ENCODE measurements around the gene MEIS2. TPM values are rescaled to one million over a fixed set of nuclear protein-coding genes. Genes with fewer than 3 reads are reported as not detected.

MEIS2 gene
- total and polyA plus RNA-seq, 8 donors, result 9.1 to 30.5 (median 14.8) TPM

DNA sequence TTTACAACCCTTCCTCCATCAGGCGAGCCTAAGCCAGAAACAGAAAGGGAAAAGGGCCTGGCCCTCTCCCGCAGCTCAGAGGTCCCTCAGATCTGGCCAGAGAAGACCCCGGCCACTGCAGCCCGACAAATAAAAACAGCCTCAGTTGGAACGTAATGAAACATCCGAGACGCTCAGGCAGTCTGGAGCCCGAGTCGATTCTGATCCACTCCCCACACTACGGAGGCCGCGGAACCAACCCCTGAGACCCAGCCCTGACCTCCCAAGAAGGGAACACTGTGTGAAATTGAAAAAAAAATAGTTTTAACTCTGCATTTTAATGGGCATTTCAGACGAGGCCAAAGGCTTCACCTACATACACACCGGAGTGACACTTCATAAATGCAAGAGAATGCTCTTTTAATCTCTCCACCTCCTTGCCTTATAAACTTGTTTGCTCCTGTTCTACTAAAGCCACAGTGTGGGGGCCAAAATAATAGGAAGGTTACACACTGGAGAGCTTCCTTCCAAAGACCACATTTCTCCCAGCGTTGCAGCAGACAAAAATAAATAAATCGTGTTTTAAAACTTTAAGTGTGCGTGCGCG is 3.7 kb downstream of the MEIS2 start:
- Histone ChIP-seq H3K4me1 (no peaks in the 10 kb centered on the region), H3K27ac (peak overlapping the region in 3 of 4 donors; percentile 77 to 98 (median 96)), H3K36me3 (no peaks in the 10 kb centered on the region), H3K4me3 (peak overlapping the region; percentile 3 to 71 (median 68)), H3K9me3 (no peaks in the 10 kb centered on the region), H3K27me3 (no peaks in the 10 kb centered on the region)
- DNase-seq (no peak), FAIRE-seq (no peak), ATAC-seq (no peak)
- 48 to 57% methylated on average over 19 of the region's 19 CpGs for WGBS, 2 donors
- TF ChIP-seq, protein P1, sequence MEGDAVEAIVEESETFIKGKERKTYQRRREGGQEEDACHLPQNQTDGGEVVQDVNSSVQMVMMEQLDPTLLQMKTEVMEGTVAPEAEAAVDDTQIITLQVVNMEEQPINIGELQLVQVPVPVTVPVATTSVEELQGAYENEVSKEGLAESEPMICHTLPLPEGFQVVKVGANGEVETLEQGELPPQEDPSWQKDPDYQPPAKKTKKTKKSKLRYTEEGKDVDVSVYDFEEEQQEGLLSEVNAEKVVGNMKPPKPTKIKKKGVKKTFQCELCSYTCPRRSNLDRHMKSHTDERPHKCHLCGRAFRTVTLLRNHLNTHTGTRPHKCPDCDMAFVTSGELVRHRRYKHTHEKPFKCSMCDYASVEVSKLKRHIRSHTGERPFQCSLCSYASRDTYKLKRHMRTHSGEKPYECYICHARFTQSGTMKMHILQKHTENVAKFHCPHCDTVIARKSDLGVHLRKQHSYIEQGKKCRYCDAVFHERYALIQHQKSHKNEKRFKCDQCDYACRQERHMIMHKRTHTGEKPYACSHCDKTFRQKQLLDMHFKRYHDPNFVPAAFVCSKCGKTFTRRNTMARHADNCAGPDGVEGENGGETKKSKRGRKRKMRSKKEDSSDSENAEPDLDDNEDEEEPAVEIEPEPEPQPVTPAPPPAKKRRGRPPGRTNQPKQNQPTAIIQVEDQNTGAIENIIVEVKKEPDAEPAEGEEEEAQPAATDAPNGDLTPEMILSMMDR (IDR thresholded peaks at IDR 0.05), result no peak
- intact Hi-C loops (cut with DNase I), result no loop called here

DNA sequence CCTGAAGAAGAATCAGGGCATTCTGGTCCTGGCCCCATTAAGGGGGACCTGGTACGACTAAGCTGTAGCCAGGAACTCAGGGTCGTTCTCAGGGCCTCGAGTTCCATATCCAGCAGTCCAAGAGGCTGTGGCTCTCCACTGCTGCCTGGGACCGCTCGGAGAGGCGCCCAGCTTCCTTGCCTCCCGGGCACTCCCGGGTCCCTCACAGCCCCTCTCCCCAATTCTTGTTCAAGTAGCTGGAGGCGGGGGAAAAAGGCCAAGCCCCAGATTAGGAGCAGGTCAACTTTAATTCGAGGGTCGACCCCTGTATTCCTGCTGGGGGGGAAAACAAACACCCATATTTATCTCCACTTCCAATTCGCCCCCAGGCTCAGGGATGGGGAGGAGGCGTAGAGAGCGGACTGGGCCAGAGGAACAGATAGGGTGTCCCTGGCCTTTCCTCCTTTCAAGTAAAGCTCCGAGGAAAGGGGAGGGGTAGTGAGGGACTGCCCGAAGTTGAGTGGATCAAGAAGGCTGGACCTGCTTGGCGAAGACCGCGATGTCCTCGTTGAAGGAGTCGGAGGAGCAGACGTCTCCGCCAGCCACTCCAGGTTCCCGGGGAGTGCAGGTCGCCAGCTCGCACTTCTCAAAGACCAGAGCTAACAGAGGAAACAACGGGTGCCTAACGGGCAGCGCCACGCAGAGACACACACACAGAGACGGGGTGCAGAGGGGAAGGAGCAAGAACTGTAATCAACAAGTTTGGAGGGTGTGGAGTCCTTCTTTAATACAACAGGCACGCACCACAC is 4.4 kb downstream of the MEIS2 start:
- Histone ChIP-seq H3K36me3 (no peaks in the 10 kb centered on the region), H3K9me3 (no peaks in the 10 kb centered on the region), H3K4me1 (no peaks in the 10 kb centered on the region), H3K27me3 (no peaks in the 10 kb centered on the region), H3K4me3 (peak overlapping the region; percentile 3 to 71 (median 68)), H3K27ac (peak overlapping the region; percentile 40 to 98 (median 86))
- DNase-seq, result peak in 1 of 6 donors; percentile 64
- ATAC-seq, result no peak
- WGBS, 2 donors, result 62 to 63% methylated on average over 32 of the region's 32 CpGs
- no peak for FAIRE-seq
- TF ChIP-seq, protein P1 (IDR thresholded peaks at IDR 0.05), result no peak
- intact Hi-C loops (cut with DNase I), result no loop called here

DNA sequence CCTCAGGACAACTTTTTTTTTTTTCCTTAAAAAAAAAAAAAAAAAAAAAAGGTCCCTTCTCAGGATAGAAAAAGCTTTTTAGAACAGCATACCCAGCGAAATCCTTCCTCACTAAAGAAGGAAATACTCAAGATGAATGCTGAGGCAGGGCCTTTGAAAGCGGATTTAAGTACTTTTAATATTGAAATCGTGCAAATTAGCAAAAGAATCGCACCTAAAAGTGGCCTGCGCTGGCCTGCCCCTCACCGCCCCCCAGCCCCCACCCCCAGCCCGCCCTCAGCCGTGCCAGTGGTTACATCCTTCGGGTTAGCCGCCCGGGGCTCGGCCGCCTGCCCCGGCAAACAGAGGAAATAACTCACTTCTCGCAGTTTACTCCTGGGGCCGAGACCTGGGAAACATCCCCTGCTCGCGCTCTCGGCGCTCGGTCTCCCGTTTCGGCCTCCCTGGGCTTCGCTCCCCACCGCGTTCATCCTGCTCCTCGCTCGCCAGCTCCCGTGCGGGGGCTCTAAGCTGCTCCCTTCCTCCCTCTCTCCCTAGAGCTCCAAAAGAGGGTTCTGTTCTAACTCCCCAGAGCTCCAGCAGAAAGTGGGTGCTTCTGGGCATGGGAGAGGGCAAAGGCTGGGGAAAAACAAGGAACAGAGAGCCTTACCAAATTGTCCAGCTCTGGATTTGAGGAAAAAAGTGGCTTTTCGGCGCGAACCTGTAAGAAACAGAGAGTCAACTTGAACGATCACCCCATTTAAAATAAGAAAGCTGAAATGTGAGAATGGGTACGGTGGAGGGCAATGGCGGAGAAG is 5.2 kb downstream of the MEIS2 start:
- TF ChIP-seq, protein P1 (IDR thresholded peaks at IDR 0.05), result no peak
- Histone ChIP-seq H3K27ac (peak overlapping the region; percentile 40 to 98 (median 86)), H3K27me3 (no peaks in the 10 kb centered on the region), H3K9me3 (no peaks in the 10 kb centered on the region), H3K36me3 (no peaks in the 10 kb centered on the region), H3K4me3 (peak overlapping the region in 3 of 4 donors; percentile 8 to 71 (median 68)), H3K4me1 (no peaks in the 10 kb centered on the region)
- 54 to 63% methylated on average over 35 to 36 of the region's 36 CpGs for WGBS, 2 donors
- DNase-seq (peak in 2 of 6 donors; percentile 43 to 61), ATAC-seq (peak in 1 of 4 donors; percentile 0), FAIRE-seq (no peak)
- intact Hi-C loops (cut with DNase I), result no loop called here

DNA sequence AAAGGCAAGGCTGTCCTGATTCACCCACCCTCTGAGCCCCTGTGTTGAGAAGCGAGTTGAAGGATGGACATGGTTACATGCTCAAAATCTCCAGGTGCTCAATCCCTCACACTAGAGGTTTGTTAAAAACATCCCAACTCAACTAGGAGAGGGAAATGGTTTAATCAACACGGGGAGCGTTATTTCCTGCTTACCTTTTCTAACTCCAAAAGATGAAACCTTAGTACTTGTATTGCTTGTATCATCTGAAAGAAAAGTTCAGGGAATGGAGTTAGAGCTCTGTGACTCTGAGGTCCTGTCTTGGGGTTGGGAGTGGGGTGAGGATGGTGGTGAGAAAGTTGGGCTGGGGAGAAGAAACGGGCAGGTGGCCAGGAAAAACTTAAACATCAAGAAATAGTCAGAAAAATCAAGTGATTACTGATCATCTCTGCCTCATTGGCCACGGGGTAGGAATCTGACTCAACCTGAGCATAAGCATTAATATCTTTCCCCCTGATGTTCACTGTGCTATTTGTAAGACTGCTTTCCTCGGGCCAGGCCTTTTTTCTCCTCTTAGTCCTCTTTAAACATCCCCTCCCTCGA is 5.9 kb downstream of the MEIS2 start:
- ATAC-seq (no peak), DNase-seq (no peak), FAIRE-seq (no peak)
- intact Hi-C loops (cut with DNase I), result no loop called here
- Histone ChIP-seq H3K27ac (peak overlapping the region in 3 of 4 donors; percentile 23 to 98 (median 96)), H3K9me3 (no peaks in the 10 kb centered on the region), H3K4me1 (peaks cover 0 to 6% (median 0%) of the 10 kb centered on the region in 3 donors), H3K27me3 (no peaks in the 10 kb centered on the region), H3K36me3 (no peaks in the 10 kb centered on the region), H3K4me3 (no peak overlapping the region)
- WGBS, 2 donors, result 54% methylated on average over 7 of the region's 7 CpGs
- TF ChIP-seq, protein P1 (IDR thresholded peaks at IDR 0.05), result no peak

Data from pancreas (tissue), 10 donors.